Psoas muscle (tissue), 8 donors: Measurements from ENCODE around the gene DLG4. TPM values are rescaled to one million over a fixed set of nuclear protein-coding genes. Genes with fewer than 3 reads are reported as not detected.

ENCODE experiments used
- ATAC-seq, 4 donors: fragments of 200-7000 bp; cut with Tn5 transposase; one replicate each; pipeline ENCODE4 v1.9.1; 2020; ENCODE audit warnings: moderate library complexity in 3 of 4, mild to moderate bottlenecking in 2 of 4
- DNase-seq, 2 donors: peaks; one replicate each; pipeline ENCODE4 v3.0.0-alpha.2; 2020
- H3K27ac ChIP-seq: fragments of 200-600 bp; one replicate; pipeline ENCODE4 v1.8.0; 2022
- H3K27me3 ChIP-seq, 3 donors: fragments of 200-600 bp in 1 of 3; one replicate each; pipeline versions ENCODE4 v1.6.1 to v1.8.0; 2013 to 2022; ENCODE audit warnings: low read length in 2 of 3, mild to moderate bottlenecking in 2 of 3, moderate library complexity in 1 of 3; ENCODE audit not compliant: insufficient read depth in 3 of 3
- H3K36me3 ChIP-seq, 2 donors: fragments of 200-600 bp in 1 of 2; one replicate each; pipeline versions ENCODE4 v1.6.1 to v1.8.0; 2013 to 2022; ENCODE audit warnings: low read depth in 1 of 2, mild to moderate bottlenecking in 1 of 2, moderate library complexity in 1 of 2; ENCODE audit not compliant: insufficient read depth in 1 of 2
- H3K4me1 ChIP-seq: fragments of 200-600 bp; one replicate; pipeline ENCODE4 v1.8.0; 2022
- H3K4me3 ChIP-seq: fragments of 200-600 bp; one replicate; pipeline ENCODE4 v1.8.0; 2022; ENCODE audit warnings: mild to moderate bottlenecking
- H3K9me3 ChIP-seq: fragments of 200-600 bp; one replicate; pipeline ENCODE4 v1.8.0; 2022
- WGBS, 3 donors: extraction: QIAGEN DNeasy Blood & Tissue Kit; methylation state at CpG; one replicate each; pipeline versions ENCODE4 v1.1.6 to v1.1.7; 2013; 5-methylcytosine and 5-hydroxymethylcytosine counted together
- intact Hi-C, 2 donors: fragments of 100-400 bp; cut with DNase I; formaldehyde crosslinking; loops; one replicate each; pipeline versions ENCODE4 v1.11.0 to v1.14.2; 2022
- polyA plus RNA-seq, 3 donors: library from polyadenylated mRNA; stranded (reverse); fragments of 200-250 nt; gene quantifications; one replicate each; pipeline ENCODE4 v1.2.3, GENCODE V29; 2013
- total RNA-seq, 4 donors: library from RNA; stranded (reverse); fragmentation: NEBNext Ultra II Directional in 2 of 4; extraction: Animal tissue kit (Norgen Biotek cat#: 25700) in 2 of 4; gene quantifications; one replicate each; pipeline versions ENCODE4 v1.2.1 to v1.2.4, GENCODE V29; 2021 to 2023
- TF ChIP-seq, protein P1 (sequence below): fragments of 200-600 bp; IDR thresholded peaks from one replicate; pipeline ENCODE4 v1.8.0; 2022; ENCODE audit warnings: antibody characterized with exemption
- donor health status: healthy with polysubstance abuse.
- donor health status: DM: no; HTN: no; CAD: no; lungs with moderate emphysema.
- donor health status: Bipolar disorder and iron deficiency.
- donor health status: healthy.
- donor health status: DM: yes; HTN: yes; CAD: no.
- donor health status: DM: no; HTN: no; CAD: no.
- donor health status: DM: no; HTN: no; CAD: no.
- donor health status: DM: yes; HTN: yes; CAD: no.

Gene DLG4
- total and polyA plus RNA-seq, 7 donors = 1.5 to 8.9 (median 5.0) TPM

DNA sequence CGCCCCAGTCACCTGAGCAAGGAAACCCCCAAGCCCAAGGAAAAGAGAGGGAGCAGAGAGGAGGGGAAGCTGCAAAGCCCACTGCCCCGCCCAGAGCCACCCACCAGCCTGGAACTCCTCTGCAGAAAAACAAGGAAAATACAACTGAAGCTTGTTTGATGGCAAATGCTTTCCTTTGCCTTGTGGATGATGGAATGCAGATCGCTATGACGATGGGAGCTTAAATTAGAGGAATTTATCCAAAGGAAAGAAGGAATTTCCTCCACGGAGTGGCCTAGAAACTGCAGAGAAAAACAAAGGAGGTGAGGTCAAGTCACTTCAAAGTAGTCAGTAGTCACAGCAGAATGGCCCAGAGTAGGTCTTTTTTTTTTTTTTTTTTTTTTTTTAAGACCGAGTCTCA, 73.5 kb downstream of the DLG4 start:
- TF ChIP-seq, protein P1, sequence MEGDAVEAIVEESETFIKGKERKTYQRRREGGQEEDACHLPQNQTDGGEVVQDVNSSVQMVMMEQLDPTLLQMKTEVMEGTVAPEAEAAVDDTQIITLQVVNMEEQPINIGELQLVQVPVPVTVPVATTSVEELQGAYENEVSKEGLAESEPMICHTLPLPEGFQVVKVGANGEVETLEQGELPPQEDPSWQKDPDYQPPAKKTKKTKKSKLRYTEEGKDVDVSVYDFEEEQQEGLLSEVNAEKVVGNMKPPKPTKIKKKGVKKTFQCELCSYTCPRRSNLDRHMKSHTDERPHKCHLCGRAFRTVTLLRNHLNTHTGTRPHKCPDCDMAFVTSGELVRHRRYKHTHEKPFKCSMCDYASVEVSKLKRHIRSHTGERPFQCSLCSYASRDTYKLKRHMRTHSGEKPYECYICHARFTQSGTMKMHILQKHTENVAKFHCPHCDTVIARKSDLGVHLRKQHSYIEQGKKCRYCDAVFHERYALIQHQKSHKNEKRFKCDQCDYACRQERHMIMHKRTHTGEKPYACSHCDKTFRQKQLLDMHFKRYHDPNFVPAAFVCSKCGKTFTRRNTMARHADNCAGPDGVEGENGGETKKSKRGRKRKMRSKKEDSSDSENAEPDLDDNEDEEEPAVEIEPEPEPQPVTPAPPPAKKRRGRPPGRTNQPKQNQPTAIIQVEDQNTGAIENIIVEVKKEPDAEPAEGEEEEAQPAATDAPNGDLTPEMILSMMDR = no peak
- H3K9me3 ChIP-seq = no peaks in the 10 kb centered on the region
- intact Hi-C loops = no loop called here
- no peaks in the 10 kb centered on the region for H3K4me1 ChIP-seq
- no peaks in the 10 kb centered on the region for H3K36me3 ChIP-seq
- peaks cover 0 to 36% (median 0%) of the 10 kb centered on the region in 3 donors for H3K27me3 ChIP-seq
- WGBS, 3 donors = 33 to 42% (median 40%) methylated on average over 5 to 6 of the region's 6 CpGs
- no peak overlapping the region for H3K4me3 ChIP-seq
- no peak for ATAC-seq
- H3K27ac ChIP-seq = no peak overlapping the region
- no peak for DNase-seq

DNA sequence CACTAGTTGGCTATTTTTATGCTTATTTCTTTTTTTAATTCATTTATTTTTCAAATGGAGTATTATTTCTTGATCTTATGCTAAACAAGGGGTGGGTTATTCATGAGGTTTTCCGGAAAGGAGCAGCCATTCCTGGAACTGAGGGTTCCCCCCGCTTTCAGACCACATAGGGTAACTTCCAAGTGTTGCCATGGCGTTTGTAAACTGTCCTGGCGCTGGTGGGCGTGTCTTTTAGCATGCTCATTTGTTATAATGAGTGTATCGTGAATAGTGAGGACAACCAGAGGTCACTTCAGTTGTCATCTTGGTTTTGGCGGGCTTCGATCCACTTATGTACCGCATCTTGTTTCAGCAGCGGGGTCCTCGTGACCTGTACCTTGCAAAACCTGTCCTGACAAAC, 75.4 kb downstream of the DLG4 start:
- peaks cover 0 to 50% (median 0%) of the 10 kb centered on the region in 3 donors for H3K27me3 ChIP-seq
- TF ChIP-seq, protein P1 = no peak

DNA sequence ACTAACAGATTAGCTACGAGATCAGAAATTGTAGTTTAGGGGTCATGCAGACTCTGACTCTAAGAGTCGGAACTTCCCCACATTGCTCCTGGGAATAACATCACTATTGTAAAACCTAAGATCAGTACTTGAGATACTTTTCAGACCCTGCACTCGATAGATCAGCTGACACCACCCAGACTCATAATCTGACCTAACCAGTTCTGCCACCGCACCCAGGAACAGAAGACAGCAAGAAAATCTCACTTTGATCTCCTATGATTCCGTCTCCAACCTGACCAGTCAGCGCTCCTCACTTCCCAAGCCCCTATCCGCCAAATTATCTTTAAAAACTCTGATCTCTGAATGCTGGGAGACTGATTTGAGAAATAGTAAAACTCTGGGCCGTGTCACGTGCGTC, 77.8 kb downstream of the DLG4 start:
- no peak overlapping the region for H3K27ac ChIP-seq
- peaks cover 0 to 72% (median 3%) of the 10 kb centered on the region in 3 donors for H3K27me3 ChIP-seq
- DNase-seq (no peak), ATAC-seq (no peak)
- no peaks in the 10 kb centered on the region for H3K4me1 ChIP-seq
- TF ChIP-seq, protein P1 = no peak
- no peak overlapping the region for H3K4me3 ChIP-seq
- WGBS, 3 donors = 68 to 69% (median 69%) methylated on average over 10 of the region's 10 CpGs
- H3K9me3 ChIP-seq = no peaks in the 10 kb centered on the region
- intact Hi-C loops = no loop called here
- no peaks in the 10 kb centered on the region for H3K36me3 ChIP-seq

More for the DNA sequence above, 75.4 kb downstream of the DLG4 start:
- Histone ChIP-seq H3K9me3 (no peaks in the 10 kb centered on the region), H3K4me1 (no peaks in the 10 kb centered on the region), H3K36me3 (no peaks in the 10 kb centered on the region), H3K4me3 (no peak overlapping the region), H3K27ac (no peak overlapping the region)
- ATAC-seq = no peak
- DNase-seq = no peak
- intact Hi-C loops = no loop called here
- 62 to 72% (median 63%) methylated on average over 11 of the region's 11 CpGs for WGBS, 3 donors

DNA sequence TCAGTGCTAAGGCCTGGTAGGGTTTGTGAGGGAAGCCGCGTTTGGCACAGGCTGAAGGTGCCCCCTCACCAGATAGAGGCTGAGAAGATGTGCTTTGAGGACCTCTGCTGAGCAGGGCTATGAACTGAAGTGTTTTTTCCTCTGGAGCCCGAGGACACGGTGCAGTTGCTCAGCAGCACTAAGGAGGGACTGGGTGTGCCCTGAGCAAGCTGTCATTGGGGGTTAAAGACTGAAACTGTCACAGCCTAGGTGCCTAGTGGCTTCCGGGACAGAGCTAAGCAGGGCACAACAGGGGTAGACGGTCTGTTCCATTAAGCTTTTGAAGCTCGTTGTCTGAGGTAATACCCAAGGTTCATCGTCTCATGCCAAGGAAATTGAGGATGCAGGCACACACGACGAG, 80.2 kb downstream of the DLG4 start:
- H3K9me3 ChIP-seq = no peaks in the 10 kb centered on the region
- H3K27ac ChIP-seq = no peak overlapping the region
- peaks cover 0 to 65% (median 3%) of the 10 kb centered on the region in 3 donors for H3K27me3 ChIP-seq
- TF ChIP-seq, protein P1 = no peak
- H3K4me3 ChIP-seq = no peak overlapping the region
- WGBS, 3 donors = 56 to 59% (median 56%) methylated on average over 10 of the region's 10 CpGs
- H3K36me3 ChIP-seq = no peaks in the 10 kb centered on the region
- H3K4me1 ChIP-seq = no peaks in the 10 kb centered on the region
- DNase-seq (no peak), ATAC-seq (no peak)
- intact Hi-C loops = no loop called here

DNA sequence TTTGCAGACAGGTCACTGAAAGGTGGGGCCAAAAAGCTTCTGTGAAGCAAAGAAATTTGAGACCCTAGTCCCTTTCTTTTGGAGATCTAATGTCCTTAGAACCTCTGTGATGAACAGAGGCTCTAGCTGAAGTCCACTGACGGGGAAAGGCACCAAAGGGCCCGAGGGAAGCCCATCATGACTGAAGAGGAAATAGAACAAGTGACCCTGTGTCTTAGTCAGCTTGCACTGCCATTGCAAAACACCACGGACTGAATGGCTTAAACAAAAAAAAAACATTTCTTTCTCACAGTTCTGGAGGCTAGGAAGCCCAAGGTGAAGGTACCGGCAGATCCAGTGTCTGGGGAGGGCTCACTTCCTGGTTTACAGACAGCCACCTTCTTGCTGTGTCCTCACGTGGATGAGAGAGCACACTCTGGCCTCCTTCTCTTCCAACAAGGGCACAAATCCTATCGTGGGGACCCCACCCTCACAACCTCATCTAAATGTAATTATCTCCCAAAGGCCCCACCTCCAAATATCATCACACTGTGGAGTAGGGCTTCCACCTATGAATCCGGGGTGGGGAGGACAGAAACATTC, 80.7 kb downstream of the DLG4 start:
- ATAC-seq = no peak
- Histone ChIP-seq H3K9me3 (no peaks in the 10 kb centered on the region), H3K36me3 (no peaks in the 10 kb centered on the region), H3K27me3 (peaks cover 0 to 66% (median 3%) of the 10 kb centered on the region in 3 donors), H3K4me1 (no peaks in the 10 kb centered on the region), H3K4me3 (no peak overlapping the region), H3K27ac (no peak overlapping the region)
- WGBS, 3 donors = 56 to 64% (median 63%) methylated on average over 7 of the region's 7 CpGs
- DNase-seq = no peak
- intact Hi-C loops = no loop called here
- TF ChIP-seq, protein P1 = no peak
